Measurements from ENCODE around the gene CYP1A2.

CYP1A2 gene

GRCh38 chr15:74767167-74768098 is 18.8 kb downstream of the CYP1A2 start:
- DNase-seq (no peak), ATAC-seq (ENCODE audit: insufficient read depth, low read depth) (no peak)
- Histone ChIP-seq H3K4me2 (ENCODE audit: insufficient read depth, low read length) (no peak overlapping the region), H3K9ac (ENCODE audit: low read depth, low read length) (no peak overlapping the region), H3K9me3 (ENCODE audit: insufficient read depth, low read length, severe bottlenecking) (no peaks in the 10 kb centered on the region), H3K79me2 (ENCODE audit: insufficient read depth, low read length) (no peaks in the 10 kb centered on the region), H4K20me1 (ENCODE audit: insufficient read depth, low read length) (no peaks in the 10 kb centered on the region), H3K4me3 (ENCODE audit: low read depth in 1 of 2, low read length in 2 of 2) (no peak overlapping the region), H3K27me3 (ENCODE audit: insufficient read depth, low read length, poor library complexity) (no peaks in the 10 kb centered on the region), H3K36me3 (ENCODE audit: insufficient read depth, low read length) (no peaks in the 10 kb centered on the region), H3K27ac (ENCODE audit: low read length) (no peak overlapping the region), H3K4me1 (ENCODE audit: insufficient read depth, low read length) (peaks cover 14% of the 10 kb centered on the region), H2AFZ (ENCODE audit: low read depth, low read length) (no peak overlapping the region)
- TF ChIP-seq, protein P1, sequence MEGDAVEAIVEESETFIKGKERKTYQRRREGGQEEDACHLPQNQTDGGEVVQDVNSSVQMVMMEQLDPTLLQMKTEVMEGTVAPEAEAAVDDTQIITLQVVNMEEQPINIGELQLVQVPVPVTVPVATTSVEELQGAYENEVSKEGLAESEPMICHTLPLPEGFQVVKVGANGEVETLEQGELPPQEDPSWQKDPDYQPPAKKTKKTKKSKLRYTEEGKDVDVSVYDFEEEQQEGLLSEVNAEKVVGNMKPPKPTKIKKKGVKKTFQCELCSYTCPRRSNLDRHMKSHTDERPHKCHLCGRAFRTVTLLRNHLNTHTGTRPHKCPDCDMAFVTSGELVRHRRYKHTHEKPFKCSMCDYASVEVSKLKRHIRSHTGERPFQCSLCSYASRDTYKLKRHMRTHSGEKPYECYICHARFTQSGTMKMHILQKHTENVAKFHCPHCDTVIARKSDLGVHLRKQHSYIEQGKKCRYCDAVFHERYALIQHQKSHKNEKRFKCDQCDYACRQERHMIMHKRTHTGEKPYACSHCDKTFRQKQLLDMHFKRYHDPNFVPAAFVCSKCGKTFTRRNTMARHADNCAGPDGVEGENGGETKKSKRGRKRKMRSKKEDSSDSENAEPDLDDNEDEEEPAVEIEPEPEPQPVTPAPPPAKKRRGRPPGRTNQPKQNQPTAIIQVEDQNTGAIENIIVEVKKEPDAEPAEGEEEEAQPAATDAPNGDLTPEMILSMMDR (IDR thresholded peaks at IDR 0.05; ENCODE audit: borderline replicate concordance, extremely low read depth, low read length, poor library complexity, severe bottlenecking) = no peak
- no peak for TF ChIP-seq EZH2 (IDR thresholded peaks at IDR 0.05; ENCODE audit: borderline replicate concordance, low read depth, low read length, severe bottlenecking)

- H3K27ac ChIP-seq (ENCODE audit: low read length) = no peak overlapping the region
- H3K27me3 ChIP-seq (ENCODE audit: insufficient read depth, low read length, poor library complexity) = no peaks in the 10 kb centered on the region
- H2AFZ ChIP-seq (ENCODE audit: low read depth, low read length) = no peak overlapping the region
- TF ChIP-seq EZH2 (IDR thresholded peaks at IDR 0.05; ENCODE audit: borderline replicate concordance, low read depth, low read length, severe bottlenecking) = no peak
- TF ChIP-seq, protein P1 (IDR thresholded peaks at IDR 0.05; ENCODE audit: borderline replicate concordance, extremely low read depth, low read length, poor library complexity, severe bottlenecking) = no peak
- DNase-seq = no peak
- H3K79me2 ChIP-seq (ENCODE audit: insufficient read depth, low read length) = no peaks in the 10 kb centered on the region
- no peaks in the 10 kb centered on the region for H3K36me3 ChIP-seq (ENCODE audit: insufficient read depth, low read length)
- H3K4me3 ChIP-seq (ENCODE audit: low read depth in 1 of 2, low read length in 2 of 2) = no peak overlapping the region
- ATAC-seq (ENCODE audit: insufficient read depth, low read depth) = no peak
- peak overlapping the region; percentile 34; the same call in 1 of the 2 replicates for H3K4me2 ChIP-seq (ENCODE audit: insufficient read depth, low read length)
- peaks cover 14% of the 10 kb centered on the region for H3K4me1 ChIP-seq (ENCODE audit: insufficient read depth, low read length)
- no peaks in the 10 kb centered on the region for H3K9me3 ChIP-seq (ENCODE audit: insufficient read depth, low read length, severe bottlenecking)
- H3K9ac ChIP-seq (ENCODE audit: low read depth, low read length) = no peak overlapping the region
- H4K20me1 ChIP-seq (ENCODE audit: insufficient read depth, low read length) = no peaks in the 10 kb centered on the region
Observed at GRCh38 chr15:74768099-74768770, 19.6 kb downstream of the CYP1A2 start.

- H3K9me3 ChIP-seq (ENCODE audit: insufficient read depth, low read length, severe bottlenecking) = no peaks in the 10 kb centered on the region
- no peak overlapping the region for H3K4me3 ChIP-seq (ENCODE audit: low read depth in 1 of 2, low read length in 2 of 2)
- H3K4me1 ChIP-seq (ENCODE audit: insufficient read depth, low read length) = peaks cover 14% of the 10 kb centered on the region
- no peak overlapping the region for H2AFZ ChIP-seq (ENCODE audit: low read depth, low read length)
- no peaks in the 10 kb centered on the region for H4K20me1 ChIP-seq (ENCODE audit: insufficient read depth, low read length)
- peak overlapping the region; percentile 34; the same call in 1 of the 2 replicates for H3K4me2 ChIP-seq (ENCODE audit: insufficient read depth, low read length)
- no peak overlapping the region for H3K27ac ChIP-seq (ENCODE audit: low read length)
- H3K27me3 ChIP-seq (ENCODE audit: insufficient read depth, low read length, poor library complexity) = no peaks in the 10 kb centered on the region
- DNase-seq (peak; percentile 67), ATAC-seq (ENCODE audit: insufficient read depth, low read depth) (peak; percentile 65)
- TF ChIP-seq, protein P1 (IDR thresholded peaks at IDR 0.05; ENCODE audit: borderline replicate concordance, extremely low read depth, low read length, poor library complexity, severe bottlenecking) = peak; percentile 83
- TF ChIP-seq EZH2 (IDR thresholded peaks at IDR 0.05; ENCODE audit: borderline replicate concordance, low read depth, low read length, severe bottlenecking) = no peak
- H3K36me3 ChIP-seq (ENCODE audit: insufficient read depth, low read length) = no peaks in the 10 kb centered on the region
- no peaks in the 10 kb centered on the region for H3K79me2 ChIP-seq (ENCODE audit: insufficient read depth, low read length)
- H3K9ac ChIP-seq (ENCODE audit: low read depth, low read length) = no peak overlapping the region
Observed at GRCh38 chr15:74768771-74769342, 20.2 kb downstream of the CYP1A2 start.

Measured in DND-41 (cell line).